Pancreas (tissue), 10 donors: Measurements from ENCODE around the gene TTLL5. TPM values are rescaled to one million over a fixed set of nuclear protein-coding genes. Genes with fewer than 3 reads are reported as not detected.

Experiments used
- ATAC-seq, 4 donors: fragments of 200-7000 bp; cut with Tn5 transposase; one replicate each; pipeline versions ENCODE4 v1.8.0 to v1.9.1; 2020; ENCODE audit warnings: mild to moderate bottlenecking in 4 of 4, moderate library complexity in 4 of 4
- DNase-seq, 6 donors: peaks; one replicate each; pipeline ENCODE4 v3.0.0-alpha.2; 2020
- FAIRE-seq: peaks from 2 replicates; lab custom pipeline; 2012; peaks lifted over from hg19 to GRCh38; lab: Jason Lieb, UNC
- H3K27ac ChIP-seq, 4 donors: fragments of 200-600 bp; sonication (generic); 1 replicate in 3 of 4; 2 replicates in 1 of 4; pipeline versions ENCODE4 v1.5.0 to v1.8.0; 2020
- H3K27me3 ChIP-seq, 4 donors: fragments of 200-600 bp; one replicate each; pipeline ENCODE4 v1.8.0; 2021
- H3K36me3 ChIP-seq, 3 donors: fragments of 200-600 bp; sonication (generic) in 1 of 3; one replicate each; pipeline versions ENCODE4 v1.5.0 to v1.8.0; 2020 to 2021
- H3K4me1 ChIP-seq, 3 donors: fragments of 200-600 bp; one replicate each; pipeline ENCODE4 v1.8.0; 2021
- H3K4me3 ChIP-seq, 4 donors: fragments of 200-600 bp; sonication (generic) in 2 of 4; one replicate each; pipeline versions ENCODE4 v1.5.0 to v1.8.0; 2020 to 2021
- H3K9me3 ChIP-seq, 4 donors: fragments of 200-600 bp; one replicate each; pipeline ENCODE4 v1.8.0; 2021
- CTCF ChIP-seq, 4 donors: fragments of 200-600 bp; sonication (generic) in 3 of 4; IDR thresholded peaks; one replicate each; pipeline versions ENCODE4 v1.5.0 to v1.8.0; 2021; ENCODE audit warnings: antibody characterized with exemption in 4 of 4
- WGBS, 2 donors: extraction: QIAGEN DNeasy Blood & Tissue Kit; methylation state at CpG; one replicate each; pipeline ENCODE4 v1.1.7; 2013; 5-methylcytosine and 5-hydroxymethylcytosine counted together
- intact Hi-C, 3 donors: fragments of 100-400 bp; cut with DNase I; formaldehyde crosslinking; loops; one replicate each; pipeline versions ENCODE4 v1.11.1 to v1.14.2; 2022
- polyA plus RNA-seq, 2 donors: library from polyadenylated mRNA; stranded (reverse); fragments of 200-250 nt; gene quantifications; one replicate each; pipeline ENCODE4 v1.2.3, GENCODE V29; 2013
- total RNA-seq, 6 donors: library from RNA; stranded (reverse); fragmentation: NEBNext Ultra II Directional in 4 of 6; extraction: Animal tissue kit (Norgen Biotek cat#: 25700) in 4 of 6; gene quantifications; one replicate each; pipeline versions ENCODE4 v1.2.1 to v1.2.4, GENCODE V29; 2021 to 2023
- donor health status: healthy with polysubstance abuse.
- donor health status: DM: no; HTN: no; CAD: no; lungs with moderate emphysema.
- donor health status: DM: no; HTN: no; CAD: no.
- donor health status: control.
- donor health status: control.
- donor health status: Bipolar disorder and iron deficiency.
- donor health status: DM: yes; HTN: yes; CAD: no.
- donor health status: DM: no; HTN: no; CAD: no.
- donor health status: DM: no; HTN: no; CAD: no.
- donor health status: DM: yes; HTN: yes; CAD: no.

The TTLL5 gene
- total and polyA plus RNA-seq, 8 donors: 7.6 to 22.6 (median 12.0) TPM

GRCh38 chr14:76002383-76002782, 341.3 kb downstream of the TTLL5 start:
- 91 to 92% methylated on average over 1 of the region's 1 CpG for WGBS, 2 donors
- no peak overlapping the region for H3K4me3 ChIP-seq
- FAIRE-seq (no peak), ATAC-seq (no peak), DNase-seq (no peak)
- no peaks in the 10 kb centered on the region for H3K27me3 ChIP-seq
- H3K27ac ChIP-seq: no peak overlapping the region
- H3K4me1 ChIP-seq: no peaks in the 10 kb centered on the region
- intact Hi-C loops: no loop called here
- H3K9me3 ChIP-seq: no peaks in the 10 kb centered on the region
- peaks cover 0 to 20% (median 4%) of the 10 kb centered on the region in 3 donors for H3K36me3 ChIP-seq
- TF ChIP-seq CTCF (IDR thresholded peaks at IDR 0.05): no peak

Other genes with a start within 250 kb of the TTLL5 start
- gene JDP2, start 233.2 kb upstream of the TTLL5 start, total RNA-seq: 10 to 100 TPM in 3 of 6 donors, 1 to 10 TPM in 3; 6.6 to 25.8 (median 9.7) TPM
- 10 to 100 TPM; 12.5 to 13.1 TPM for gene JDP2, start 233.2 kb upstream of the TTLL5 start, polyA plus RNA-seq
- gene BATF, start 138.8 kb upstream of the TTLL5 start, total RNA-seq: 1 to 10 TPM in 1 of 6 donors, under 1 TPM in 4, not detected in 1; 0.28 to 1.7 (median 0.63) TPM
- gene BATF, start 138.8 kb upstream of the TTLL5 start, polyA plus RNA-seq: 1 to 10 TPM; 1.2 to 1.7 TPM
- gene FLVCR2, start 82.6 kb upstream of the TTLL5 start, total RNA-seq: 1 to 10 TPM; 1.3 to 6.3 (median 2.9) TPM
- under 1 TPM; 0.33 to 0.42 TPM for gene FLVCR2, start 82.6 kb upstream of the TTLL5 start, polyA plus RNA-seq
- gene ERG28, start 370 bp upstream of the TTLL5 start, total RNA-seq: 1 to 10 TPM; 4.2 to 9.5 (median 6.5) TPM
- 10 to 100 TPM in 1 of 2 donors, 1 to 10 TPM in 1; 9.7 to 13.2 TPM for gene ERG28, start 370 bp upstream of the TTLL5 start, polyA plus RNA-seq